A549 (cell line): ENCODE results near the gene HSD3B2. TPM values are rescaled to one million over a fixed set of nuclear protein-coding genes. Genes with fewer than 3 reads are reported as not detected.

Experiments
- ATAC-seq, 2 experiments: fragments of 200-7000 bp in 1 of 2; fragments of >200 bp in 1 of 2; cut with Nextera tagmentation in 1 of 2; cut with Tn5 transposase in 1 of 2; 3 replicates each; pipeline versions ENCODE4 v1.8.0 to v1.9.1; 2018 to 2020; ENCODE audit warnings: mild to moderate bottlenecking in 1 of 2, moderate library complexity in 1 of 2
- CTCF ChIA-PET: fragments of 300-600 bp; sonication (Branson Sonifier 250); formaldehyde crosslinking; extraction: SDS; loops from one replicate; lab custom pipeline; 2021; ENCODE audit warnings: antibody characterized with exemption, inconsistent platforms; lab: Yijun Ruan, JAX
- POLR2A ChIA-PET: fragments of 350-600 bp; formaldehyde crosslinking; extraction: SDS; loops from one replicate; lab custom pipeline; 2021; ENCODE audit warnings: antibody characterized with exemption, inconsistent platforms; lab: Yijun Ruan, JAX
- DNase-seq, 2 experiments: peaks; one replicate each; pipeline versions ENCODE4 v3.0.0 to v3.0.0-alpha.2; 2011 to 2016; ENCODE audit warnings: low read depth in 1 of 2, low spot score in 1 of 2
- FAIRE-seq: peaks from 2 replicates; lab custom pipeline; 2011; peaks lifted over from hg19 to GRCh38; lab: Jason Lieb, UNC
- H3K27ac ChIP-seq, 2 experiments: fragments of >200 bp; sonication (Bioruptor Twin); formaldehyde crosslinking; 3 replicates each; pipeline ENCODE4 v1.5.1; 2016 to 2017
- H3K4me1 ChIP-seq: fragments of >200 bp; sonication (Bioruptor Twin); formaldehyde crosslinking; 3 replicates; pipeline ENCODE4 v1.6.1; 2016
- H3K4me2 ChIP-seq: fragments of >200 bp; sonication (Bioruptor Twin); formaldehyde crosslinking; 3 replicates; pipeline ENCODE4 v1.6.1; 2016
- H3K4me3 ChIP-seq: fragments of >200 bp; sonication (Bioruptor Twin); formaldehyde crosslinking; 3 replicates; pipeline ENCODE4 v1.5.1; 2016
- H3K9me3 ChIP-seq: fragments of >200 bp; sonication (Bioruptor Twin); formaldehyde crosslinking; 3 replicates; pipeline ENCODE4 v1.6.1; 2016
- CBX8 ChIP-seq: fragments of 200-600 bp; sonication (generic); IDR thresholded peaks from 2 replicates; pipeline ENCODE4 v1.6.1; 2016
- CHD2 ChIP-seq: fragments of 150-350 bp; IDR thresholded peaks from 2 replicates; pipeline ENCODE4 v1.6.1; 2014; ENCODE audit warnings: low read length; ENCODE audit not compliant: partially characterized antibody
- CHD4 ChIP-seq: fragments of 200-600 bp; sonication (generic); IDR thresholded peaks from 2 replicates; pipeline ENCODE4 v1.6.1; 2016; ENCODE audit warnings: antibody characterized with exemption, mild to moderate bottlenecking, borderline replicate concordance
- CTCF ChIP-seq: fragments of >200 bp; sonication (Bioruptor Twin); formaldehyde crosslinking; IDR thresholded peaks from 3 replicates; pipeline ENCODE4 v1.5.1; 2016
- EHF ChIP-seq: fragments of 250-450 bp; sonication (Bioruptor Pico); IDR thresholded peaks from 2 replicates; pipeline ENCODE4 v1.5.0; 2020; ENCODE audit warnings: mild to moderate bottlenecking
- FOSL2 ChIP-seq, 2 experiments: fragments of 450-650 bp in 1 of 2; fragments of >200 bp in 1 of 2; sonication (Bioruptor Twin) in 1 of 2; formaldehyde crosslinking; IDR thresholded peaks; 2 replicates each; pipeline versions ENCODE4 v1.5.0 to v1.6.1; 2016 to 2020; ENCODE audit warnings: mild to moderate bottlenecking in 1 of 2, moderate library complexity in 1 of 2
- HDAC2 ChIP-seq: fragments of 200-600 bp; sonication (generic); IDR thresholded peaks from 2 replicates; pipeline ENCODE4 v1.6.1; 2016
- HEYL ChIP-seq: fragments of 250-450 bp; sonication (Bioruptor Pico); IDR thresholded peaks from 2 replicates; pipeline ENCODE4 v1.8.0; 2021; ENCODE audit warnings: mild to moderate bottlenecking, moderate library complexity
- HMGXB4 ChIP-seq: fragments of 250-450 bp; sonication (Bioruptor Pico); IDR thresholded peaks from 2 replicates; pipeline ENCODE4 v1.5.0; 2021; ENCODE audit warnings: mild to moderate bottlenecking, moderate library complexity, borderline replicate concordance
- HOXA7 ChIP-seq: fragments of 250-450 bp; sonication (Bioruptor Pico); IDR thresholded peaks from 2 replicates; pipeline ENCODE4 v1.5.0; 2020; ENCODE audit warnings: mild to moderate bottlenecking, moderate library complexity
- JUNB ChIP-seq: fragments of >200 bp; sonication (Bioruptor Twin); formaldehyde crosslinking; IDR thresholded peaks from 2 replicates; pipeline ENCODE4 v1.6.1; 2016
- KDM1A ChIP-seq: fragments of 200-600 bp; sonication (generic); IDR thresholded peaks from 2 replicates; pipeline ENCODE4 v1.6.1; 2016; ENCODE audit warnings: low read depth, mild to moderate bottlenecking
- MAX ChIP-seq: IDR thresholded peaks from 2 replicates; pipeline ENCODE4 v1.6.1; 2012
- MAZ ChIP-seq: fragments of 150-350 bp; IDR thresholded peaks from 2 replicates; pipeline ENCODE4 v1.6.1; 2014; ENCODE audit warnings: antibody characterized with exemption, low read depth, low read length, borderline replicate concordance
- NPAS2 ChIP-seq: fragments of 250-450 bp; sonication (Bioruptor Pico); IDR thresholded peaks from 2 replicates; pipeline ENCODE4 v1.8.0; 2022; ENCODE audit warnings: mild to moderate bottlenecking, moderate library complexity, borderline replicate concordance
- NR3C1 ChIP-seq: fragments of >200 bp; sonication (Bioruptor Twin); formaldehyde crosslinking; IDR thresholded peaks from 3 replicates; pipeline ENCODE4 v1.6.1; 2017
- POLR2A ChIP-seq: IDR thresholded peaks from 2 replicates; pipeline ENCODE4 v1.6.1; 2012; ENCODE audit warnings: mild to moderate bottlenecking, low read length
- REST ChIP-seq: fragments of 200-600 bp; sonication (generic); IDR thresholded peaks from 2 replicates; pipeline ENCODE4 v1.6.1; 2016; ENCODE audit warnings: antibody characterized with exemption, mild to moderate bottlenecking, moderate library complexity
- RFX5 ChIP-seq: fragments of 450-650 bp; IDR thresholded peaks from 2 replicates; pipeline ENCODE4 v1.7.1; 2014; ENCODE audit warnings: antibody characterized with exemption, mild to moderate bottlenecking, moderate library complexity
- TFCP2L1 ChIP-seq: fragments of 250-450 bp; sonication (Bioruptor Pico); IDR thresholded peaks from 2 replicates; pipeline ENCODE4 v1.5.0; 2021; ENCODE audit warnings: mild to moderate bottlenecking
- TP53 ChIP-seq: fragments of 250-450 bp; sonication (Bioruptor Pico); IDR thresholded peaks from 2 replicates; pipeline ENCODE4 v1.5.0; 2021; ENCODE audit warnings: mild to moderate bottlenecking, moderate library complexity
- ZSCAN20 ChIP-seq: fragments of 250-450 bp; sonication (Bioruptor Pico); IDR thresholded peaks from 2 replicates; pipeline ENCODE4 v1.8.0; 2022; ENCODE audit warnings: mild to moderate bottlenecking, moderate library complexity
- WGBS: methylation state at CpG from one replicate; pipeline ENCODE4 v1.1.6; 2017; ENCODE audit errors: missing lambda C conversion rate; 5-methylcytosine and 5-hydroxymethylcytosine counted together
- polyA plus RNA-seq, 4 experiments: library from polyadenylated mRNA; depleted of rRNA in 3 of 4; stranded (reverse); fragments of >200 nt; fragmentation: RNase III in 1 of 4; extraction: RNeasy Plus Mini Kit Qiagen cat#74134 plus additional on column Dnase treatment in 1 of 4; gene quantifications; 2 replicates in 3 of 4; 3 replicates in 1 of 4; pipeline ENCODE4 v1.2.3, GENCODE V29; 2011 to 2017

Gene HSD3B2
- polyA plus RNA-seq, 2 of the 4 experiments (the other 2 are of a cell fraction): not detected

GRCh38 chr1:119453021-119453420 is 38.1 kb downstream of the HSD3B2 start:
- ChIA-PET POLR2A (no interaction called here), CTCF (interaction anchor here (1.2 to 1.3 kb wide), 2 partner anchors 14 to 43 kb away, joined by 4 to 5 read pairs; no protein-coding TSS in a partner anchor)
- H3K4me2 ChIP-seq: no peak overlapping the region
- DNase-seq (no peak), FAIRE-seq (no peak), ATAC-seq (no peak)
- TF ChIP-seq REST (no peak), CTCF (no peak)
- no peaks in the 10 kb centered on the region for H3K9me3 ChIP-seq
- no peaks in the 10 kb centered on the region for H3K4me1 ChIP-seq
- H3K27ac ChIP-seq: no peak overlapping the region
- WGBS: 8% methylated on average over 3 of the region's 3 CpGs
- no peak overlapping the region for H3K4me3 ChIP-seq

GRCh38 chr1:119462964-119463363 is 48.0 kb downstream of the HSD3B2 start:
- FAIRE-seq: no peak
- no peak for DNase-seq
- ChIA-PET POLR2A (no interaction called here), CTCF (interaction anchor here (1.5 kb wide), 1 partner anchor 13 kb away, joined by 3 read pairs; no protein-coding TSS in a partner anchor)
- WGBS: 8% methylated on average over 2 of the region's 2 CpGs
- TF ChIP-seq FOSL2 (IDR thresholded peaks at IDR 0.05): no peak
- no peak for TF ChIP-seq FOSL2 (CRISPR knock-in tag; IDR thresholded peaks at IDR 0.05)
- TF ChIP-seq KDM1A: no peak
- TF ChIP-seq NR3C1: no peak
- ATAC-seq: no peak
- Histone ChIP-seq H3K4me2 (no peak overlapping the region), H3K4me3 (no peak overlapping the region), H3K9me3 (no peaks in the 10 kb centered on the region), H3K27ac (no peak overlapping the region), H3K4me1 (no peaks in the 10 kb centered on the region)

- TF ChIP-seq CHD2 (no peak), ZSCAN20 (CRISPR knock-in tag) (no peak), HEYL (CRISPR knock-in tag) (no peak), NR3C1 (no peak), JUNB (no peak), CBX8 (no peak), CHD4 (no peak), KDM1A (no peak), HMGXB4 (CRISPR knock-in tag) (no peak), CTCF (no peak), HDAC2 (no peak), TFCP2L1 (CRISPR knock-in tag) (no peak), EHF (CRISPR knock-in tag) (no peak), HOXA7 (no peak), TP53 (CRISPR knock-in tag) (no peak), MAZ (no peak), MAX (no peak), NPAS2 (CRISPR knock-in tag) (no peak), RFX5 (no peak), POLR2A (no peak)
- Histone ChIP-seq H3K4me3 (no peak overlapping the region), H3K9me3 (no peaks in the 10 kb centered on the region), H3K27ac (no peak overlapping the region), H3K4me1 (no peaks in the 10 kb centered on the region), H3K4me2 (no peak overlapping the region)
- DNase-seq (no peak), ATAC-seq (no peak), FAIRE-seq (no peak)
- ChIA-PET CTCF (no interaction called here), POLR2A (no interaction called here)
- WGBS: 9% methylated on average over 2 of the region's 2 CpGs
Measured at GRCh38 chr1:119463569-119463968, 48.6 kb downstream of the HSD3B2 start.
